HG02981 (cell line): ENCODE measurements around the gene IDE.
"Not testable (repeated sequence)": the region's sequence is repeated elsewhere in the genome, so short reads cannot be mapped to it uniquely, and the experiment has no call there.

Experiments used
- ATAC-seq: cut with Tn5 transposase; IDR thresholded peaks from one replicate; pipeline ENCODE4 v1.9.1; 2021; ENCODE audit warnings: mild to moderate bottlenecking, moderate library complexity; ENCODE audit not compliant: unreplicated experiment

Gene IDE

GRCh38 chr10:92420546-92421275 lies 153.2 kb downstream of the IDE start:
- no peak for ATAC-seq

GRCh38 chr10:92419740-92420545 lies 153.9 kb downstream of the IDE start:
- no peak for ATAC-seq

- no peak for ATAC-seq
These were observed 155.0 kb downstream of the IDE start for GRCh38 chr10:92418891-92419290.

- no peak for ATAC-seq
These were observed 155.7 kb downstream of the IDE start for GRCh38 chr10:92418221-92418620.

GRCh38 chr10:92413519-92413918 lies 160.4 kb downstream of the IDE start:
- no peak for ATAC-seq

GRCh38 chr10:92413011-92413410 lies 160.9 kb downstream of the IDE start:
- ATAC-seq: no peak

- no peak for ATAC-seq
These were observed 162.5 kb downstream of the IDE start for GRCh38 chr10:92411406-92411805.

GRCh38 chr10:92410501-92410900 lies 163.4 kb downstream of the IDE start:
- no peak for ATAC-seq

GRCh38 chr10:92408017-92408361 lies 165.9 kb downstream of the IDE start:
- no peak for ATAC-seq

GRCh38 chr10:92407305-92408016 lies 166.4 kb downstream of the IDE start:
- ATAC-seq: no peak

GRCh38 chr10:92405419-92405924 lies 168.4 kb downstream of the IDE start:
- no peak for ATAC-seq

GRCh38 chr10:92404612-92405418 lies 169.1 kb downstream of the IDE start:
- no peak for ATAC-seq

- ATAC-seq: not testable (repeated sequence)
These were observed 171.7 kb downstream of the IDE start for GRCh38 chr10:92402234-92402633.
